Prostate gland (tissue), 2 donors: ENCODE results near the gene YBX1. TPM values are rescaled to one million over a fixed set of nuclear protein-coding genes. Genes with fewer than 3 reads are reported as not detected.

Source experiments
- DNase-seq: peaks from one replicate; pipeline ENCODE4 v3.0.0-alpha.2; 2019; ENCODE audit warnings: low spot score
- H3K27ac ChIP-seq, 2 donors: fragments of 200-600 bp; sonication (generic); 2 replicates each; pipeline ENCODE4 v1.5.1; 2017 to 2019
- H3K27me3 ChIP-seq: fragments of 200-600 bp; sonication (generic); replicated peaks from 2 replicates; pipeline ENCODE4 v1.5.1; 2019; ENCODE audit not compliant: insufficient read depth
- H3K36me3 ChIP-seq, 2 donors: fragments of 200-600 bp; sonication (generic); 1 replicate in 1 of 2; 2 replicates in 1 of 2; pipeline versions ENCODE4 v1.5.1 to v1.8.1; 2017 to 2019
- H3K4me1 ChIP-seq: fragments of 200-600 bp; sonication (generic); replicated peaks from 2 replicates; pipeline ENCODE4 v1.5.1; 2019
- H3K4me3 ChIP-seq, 2 donors: fragments of 200-600 bp; sonication (generic); 2 replicates each; pipeline ENCODE4 v1.5.1; 2017 to 2019
- H3K9me3 ChIP-seq: fragments of 200-600 bp; sonication (generic); 2 replicates; pipeline ENCODE4 v1.5.1; 2017
- CTCF ChIP-seq, 4 experiments: fragments of 200-600 bp in 2 of 4; fragments of 450-650 bp in 2 of 4; sonication (generic) in 2 of 4; IDR thresholded peaks; 1 replicate in 3 of 4; 2 replicates in 1 of 4; pipeline ENCODE4 v1.5.1; 2016 to 2019; ENCODE audit warnings: antibody characterized with exemption in 4 of 4, mild to moderate bottlenecking in 2 of 4, moderate library complexity in 2 of 4
- POLR2A ChIP-seq: fragments of 450-650 bp; IDR thresholded peaks from one replicate; pipeline ENCODE4 v1.6.1; 2016; ENCODE audit warnings: antibody characterized with exemption, mild to moderate bottlenecking
- POLR2AphosphoS5 ChIP-seq: sonication (generic); formaldehyde crosslinking; IDR thresholded peaks from one replicate; pipeline ENCODE4 v1.6.1; 2017; ENCODE audit warnings: antibody characterized with exemption
- WGBS: methylation state at CpG from one replicate; pipeline ENCODE4 v1.1.5; 2018; 5-methylcytosine and 5-hydroxymethylcytosine counted together
- intact Hi-C: fragments of 100-400 bp; cut with DNase I; formaldehyde crosslinking; loops from one replicate; pipeline ENCODE4 v1.14.2; 2022
- total RNA-seq, 2 donors: library from RNA; depleted of rRNA; stranded (reverse); fragments of >200 nt; gene quantifications; one replicate each; pipeline ENCODE4 v1.1.0, GENCODE V29; 2016

Gene YBX1
- total RNA-seq, 2 donors from 2014 or later = 325 to 406 TPM

GRCh38 chr1:42730002-42730401 is 47.8 kb downstream of the YBX1 start:
- H3K36me3 ChIP-seq = no peaks in the 10 kb centered on the region
- 93% methylated on average over 3 of the region's 3 CpGs for WGBS
- TF ChIP-seq POLR2A = no peak
- no peak for TF ChIP-seq POLR2AphosphoS5
- TF ChIP-seq CTCF (IDR thresholded peaks at IDR 0.05) = no peak

GRCh38 chr1:42730988-42731387 is 48.8 kb downstream of the YBX1 start:
- no peak overlapping the region for H3K27ac ChIP-seq
- H3K4me1 ChIP-seq = no peaks in the 10 kb centered on the region
- no peaks in the 10 kb centered on the region for H3K9me3 ChIP-seq
- no peaks in the 10 kb centered on the region for H3K36me3 ChIP-seq
- TF ChIP-seq CTCF (IDR thresholded peaks at IDR 0.05) = no peak
- no peak for TF ChIP-seq POLR2A
- no peak for TF ChIP-seq POLR2AphosphoS5
- H3K4me3 ChIP-seq = no peak overlapping the region
- 74% methylated on average over 4 of the region's 4 CpGs for WGBS
- DNase-seq = no peak
- intact Hi-C loops = no loop called here
- H3K27me3 ChIP-seq = no peaks in the 10 kb centered on the region

More at GRCh38 chr1:42730002-42730401, 47.8 kb downstream of the YBX1 start:
- Histone ChIP-seq H3K9me3 (no peaks in the 10 kb centered on the region), H3K27me3 (no peaks in the 10 kb centered on the region), H3K4me3 (no peak overlapping the region), H3K4me1 (no peaks in the 10 kb centered on the region), H3K27ac (no peak overlapping the region)
- no peak for DNase-seq
- intact Hi-C loops = no loop called here

- Histone ChIP-seq H3K4me1 (no peaks in the 10 kb centered on the region), H3K27me3 (no peaks in the 10 kb centered on the region), H3K9me3 (no peaks in the 10 kb centered on the region), H3K4me3 (no peak overlapping the region), H3K27ac (no peak overlapping the region), H3K36me3 (no peaks in the 10 kb centered on the region)
- DNase-seq = no peak
- intact Hi-C loops = no loop called here
- TF ChIP-seq CTCF (IDR thresholded peaks at IDR 0.05) = no peak
- WGBS = 66% methylated on average over 3 of the region's 3 CpGs
These were observed 49.4 kb downstream of the YBX1 start for GRCh38 chr1:42731585-42731984.

GRCh38 chr1:42732126-42732680 is 50.0 kb downstream of the YBX1 start:
- TF ChIP-seq CTCF (IDR thresholded peaks at IDR 0.05) (no peak), POLR2A (no peak), POLR2AphosphoS5 (no peak)
- WGBS = 81% methylated on average over 10 of the region's 10 CpGs
- no peak for DNase-seq
- H3K27me3 ChIP-seq = no peaks in the 10 kb centered on the region
- no peaks in the 10 kb centered on the region for H3K9me3 ChIP-seq
- H3K4me3 ChIP-seq = no peak overlapping the region
- intact Hi-C loops = no loop called here
- no peaks in the 10 kb centered on the region for H3K36me3 ChIP-seq
- no peak overlapping the region for H3K27ac ChIP-seq
- H3K4me1 ChIP-seq = no peaks in the 10 kb centered on the region

GRCh38 chr1:42733415-42734200 is 51.4 kb downstream of the YBX1 start:
- WGBS = 87% methylated on average over 12 of the region's 12 CpGs
- no peak for TF ChIP-seq POLR2A
- no peak for TF ChIP-seq POLR2AphosphoS5
- no peak for TF ChIP-seq CTCF (IDR thresholded peaks at IDR 0.05)
- Histone ChIP-seq H3K9me3 (no peaks in the 10 kb centered on the region), H3K36me3 (no peaks in the 10 kb centered on the region), H3K27ac (no peak overlapping the region), H3K4me3 (no peak overlapping the region), H3K4me1 (no peaks in the 10 kb centered on the region), H3K27me3 (no peaks in the 10 kb centered on the region)
- intact Hi-C loops = no loop called here
- no peak for DNase-seq
